Left ventricle myocardium inferior (tissue), 1 donor: ENCODE measurements around the gene AK6. TPM values are rescaled to one million over a fixed set of nuclear protein-coding genes. Genes with fewer than 3 reads are reported as not detected.

Experiments
- DNase-seq: peaks from one replicate; pipeline ENCODE4 v3.0.0-alpha.2; 2020
- H3K27ac ChIP-seq: fragments of 200-600 bp; replicated peaks from 2 replicates; pipeline ENCODE4 v1.8.0; 2021
- H3K27me3 ChIP-seq: fragments of 200-600 bp; 2 replicates; pipeline ENCODE4 v1.8.0; 2021; ENCODE audit warnings: low read depth
- H3K36me3 ChIP-seq: fragments of 200-600 bp; 2 replicates; pipeline ENCODE4 v1.8.0; 2021
- H3K4me1 ChIP-seq: fragments of 200-600 bp; 2 replicates; pipeline ENCODE4 v1.8.0; 2021
- H3K4me3 ChIP-seq: fragments of 200-600 bp; 2 replicates; pipeline ENCODE4 v1.8.0; 2021; ENCODE audit warnings: mild to moderate bottlenecking, moderate library complexity
- H3K9me3 ChIP-seq: fragments of 200-600 bp; replicated peaks from 2 replicates; pipeline ENCODE4 v1.8.0; 2021
- CTCF ChIP-seq: fragments of 200-600 bp; IDR thresholded peaks from 2 replicates; pipeline ENCODE4 v1.8.0; 2021; ENCODE audit warnings: antibody characterized with exemption, mild to moderate bottlenecking, borderline replicate concordance
- intact Hi-C: fragments of 100-400 bp; cut with micrococcal nuclease; formaldehyde crosslinking; loops from one replicate; pipeline ENCODE4 v1.11.0; 2022
- total RNA-seq: library from RNA; stranded (reverse); fragmentation: NEBNext Ultra II Directional; extraction: Animal tissue kit (Norgen Biotek cat#: 25700); gene quantifications from one replicate; pipeline ENCODE4 v1.2.1, GENCODE V29; 2021
- donor health status: DM: no; HTN: yes; CAD: no; lungs with severe emphysema.

AK6 gene
- total RNA-seq, 1 donor from 2014 or later: 39.4 TPM

DNA sequence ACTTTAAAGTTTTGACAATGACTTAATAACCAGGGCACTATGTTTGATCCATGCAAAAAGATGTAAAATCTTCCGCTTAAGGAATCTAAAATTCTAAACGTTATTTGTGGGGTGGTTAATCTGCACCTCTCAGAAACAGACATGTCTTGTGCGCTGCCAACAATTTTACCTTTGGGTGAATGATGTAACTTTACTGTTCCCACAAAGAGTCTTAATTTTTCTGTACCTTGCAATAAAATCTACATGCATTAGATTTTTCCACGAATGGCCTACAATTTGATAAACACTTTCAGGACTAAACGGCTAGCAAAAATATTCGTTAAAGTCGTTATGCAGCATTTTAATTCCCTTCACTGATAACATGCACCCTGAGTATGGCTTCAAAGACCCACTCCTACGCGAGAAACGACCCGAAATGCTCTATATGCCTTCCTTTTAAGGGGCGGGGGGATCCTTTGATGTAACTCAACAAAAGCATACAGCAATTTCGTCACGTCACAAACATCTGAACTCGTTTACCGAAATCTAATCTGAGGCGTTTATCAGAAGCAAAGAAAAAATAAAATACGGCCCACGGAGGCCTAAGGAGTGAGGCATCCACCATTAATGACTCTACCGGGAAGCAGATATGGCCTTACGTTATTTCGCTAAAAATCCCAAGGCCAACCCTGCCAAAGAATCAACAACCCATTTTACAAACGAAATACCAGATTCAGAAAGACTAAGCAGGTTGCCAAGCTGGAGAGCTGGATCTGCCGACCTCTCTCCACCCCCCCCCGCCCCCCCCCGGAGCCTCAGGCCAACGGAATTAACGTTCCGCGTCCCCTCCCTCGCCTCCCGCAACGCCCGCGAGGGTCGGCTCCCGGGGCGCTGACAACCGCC, 621 bp downstream of the AK6 start:
- Histone ChIP-seq H3K27ac (peak overlapping the region; percentile 97), H3K4me1 (peaks cover 59% of the 10 kb centered on the region), H3K27me3 (no peaks in the 10 kb centered on the region), H3K9me3 (no peaks in the 10 kb centered on the region), H3K36me3 (peaks cover 25% of the 10 kb centered on the region), H3K4me3 (peak overlapping the region; percentile 89)
- intact Hi-C loops: no loop called here
- no peak for TF ChIP-seq CTCF
- DNase-seq: no peak

- Histone ChIP-seq H3K27me3 (no peaks in the 10 kb centered on the region), H3K4me3 (peak overlapping the region; percentile 89), H3K9me3 (no peaks in the 10 kb centered on the region), H3K27ac (no peak overlapping the region), H3K4me1 (peaks cover 59% of the 10 kb centered on the region), H3K36me3 (peaks cover 34% of the 10 kb centered on the region)
- DNase-seq: no peak
- intact Hi-C loops: no loop called here
- TF ChIP-seq CTCF: no peak
Observed at GRCh38 chr5:69367697-69368279, 1.5 kb downstream of the AK6 start.

- H3K4me1 ChIP-seq: peaks cover 43% of the 10 kb centered on the region
- H3K27ac ChIP-seq: no peak overlapping the region
- intact Hi-C loops: no loop called here
- H3K4me3 ChIP-seq: no peak overlapping the region
- no peak for DNase-seq
- TF ChIP-seq CTCF: no peak
- H3K36me3 ChIP-seq: peaks cover 39% of the 10 kb centered on the region
- no peaks in the 10 kb centered on the region for H3K9me3 ChIP-seq
- H3K27me3 ChIP-seq: no peaks in the 10 kb centered on the region
Observed at GRCh38 chr5:69364850-69365249, 4.5 kb downstream of the AK6 start.

- TF ChIP-seq CTCF: peak; percentile 45
- no peak overlapping the region for H3K27ac ChIP-seq
- intact Hi-C loops: no loop called here
- H3K36me3 ChIP-seq: peaks cover 39% of the 10 kb centered on the region
- no peaks in the 10 kb centered on the region for H3K27me3 ChIP-seq
- no peak overlapping the region for H3K4me3 ChIP-seq
- no peak for DNase-seq
- H3K9me3 ChIP-seq: no peaks in the 10 kb centered on the region
- peaks cover 43% of the 10 kb centered on the region for H3K4me1 ChIP-seq
Observed at GRCh38 chr5:69364414-69364813, 4.9 kb downstream of the AK6 start.

DNA sequence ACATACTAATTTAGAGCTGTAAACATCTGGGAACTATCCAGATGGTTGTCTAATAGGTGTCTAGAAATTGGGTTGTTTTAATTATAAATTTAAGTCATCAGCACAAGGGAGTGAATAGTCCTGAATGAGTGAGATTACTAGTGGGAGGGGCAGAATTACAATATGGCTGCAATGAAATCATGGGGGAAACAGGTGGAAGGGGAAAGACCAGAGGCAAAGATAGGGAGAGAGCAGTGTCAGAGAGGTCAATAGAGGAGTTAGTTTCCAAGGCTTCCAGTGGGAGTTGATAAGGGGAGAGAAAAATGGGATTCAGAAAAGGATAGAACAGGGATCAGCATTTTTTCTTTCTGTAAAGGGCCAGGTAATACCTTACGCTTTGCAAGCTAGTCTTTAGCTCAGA, 8.9 kb downstream of the AK6 start:
- no peak for DNase-seq
- no peak for TF ChIP-seq CTCF
- Histone ChIP-seq H3K9me3 (no peaks in the 10 kb centered on the region), H3K27me3 (no peaks in the 10 kb centered on the region), H3K36me3 (peaks cover 25% of the 10 kb centered on the region), H3K4me1 (peaks cover 20% of the 10 kb centered on the region), H3K27ac (no peak overlapping the region), H3K4me3 (no peak overlapping the region)
- intact Hi-C loops: no loop called here
